NB4 (cell line): ENCODE results near the gene CHD2.

Experiments used
- CTCF ChIP-seq: IDR thresholded peaks from one replicate; pipeline ENCODE4 v1.5.1; 2012; ENCODE audit warnings: low read depth, low read length
- POLR2A ChIP-seq: IDR thresholded peaks from 2 replicates; pipeline ENCODE4 v1.6.1; 2011; ENCODE audit warnings: mild to moderate bottlenecking; ENCODE audit not compliant: insufficient read length; ENCODE audit errors: extremely low read depth

GRCh38 chr15:92887869-92888268 lies 12.3 kb upstream of the CHD2 start:
- TF ChIP-seq CTCF (no peak), POLR2A (no peak)
